ENCODE results near the gene AIF1.
A peak's percentile ranks its signal among the peaks of the same experiment; 100 is the strongest.
"Not testable (repeated sequence)": the region's sequence is repeated elsewhere in the genome, so short reads cannot be mapped to it uniquely, and the experiment has no call there.

Gene AIF1

GRCh38 chr6:31581434-31582229 lies 33.4 kb upstream of the AIF1 start:
- no peak for DNase-seq

- no peak for DNase-seq
Measured at GRCh38 chr6:31582230-31582643, 32.8 kb upstream of the AIF1 start, which contains the start of gene LTB. LTB (minus strand) TSS chr6:31582424; CDS start chr6:31582417, 7 bp downstream.

GRCh38 chr6:31585491-31585890 lies 29.5 kb upstream of the AIF1 start:
- DNase-seq: no peak

- no peak for DNase-seq
Measured at GRCh38 chr6:31586008-31586407, 29.0 kb upstream of the AIF1 start, which contains the start of gene LST1. LST1 (plus strand) TSS chr6:31586277; CDS start chr6:31587300, 1,023 bp downstream.

- no peak for DNase-seq
Measured at GRCh38 chr6:31586599-31587281, 28.3 kb upstream of the AIF1 start.

DNA sequence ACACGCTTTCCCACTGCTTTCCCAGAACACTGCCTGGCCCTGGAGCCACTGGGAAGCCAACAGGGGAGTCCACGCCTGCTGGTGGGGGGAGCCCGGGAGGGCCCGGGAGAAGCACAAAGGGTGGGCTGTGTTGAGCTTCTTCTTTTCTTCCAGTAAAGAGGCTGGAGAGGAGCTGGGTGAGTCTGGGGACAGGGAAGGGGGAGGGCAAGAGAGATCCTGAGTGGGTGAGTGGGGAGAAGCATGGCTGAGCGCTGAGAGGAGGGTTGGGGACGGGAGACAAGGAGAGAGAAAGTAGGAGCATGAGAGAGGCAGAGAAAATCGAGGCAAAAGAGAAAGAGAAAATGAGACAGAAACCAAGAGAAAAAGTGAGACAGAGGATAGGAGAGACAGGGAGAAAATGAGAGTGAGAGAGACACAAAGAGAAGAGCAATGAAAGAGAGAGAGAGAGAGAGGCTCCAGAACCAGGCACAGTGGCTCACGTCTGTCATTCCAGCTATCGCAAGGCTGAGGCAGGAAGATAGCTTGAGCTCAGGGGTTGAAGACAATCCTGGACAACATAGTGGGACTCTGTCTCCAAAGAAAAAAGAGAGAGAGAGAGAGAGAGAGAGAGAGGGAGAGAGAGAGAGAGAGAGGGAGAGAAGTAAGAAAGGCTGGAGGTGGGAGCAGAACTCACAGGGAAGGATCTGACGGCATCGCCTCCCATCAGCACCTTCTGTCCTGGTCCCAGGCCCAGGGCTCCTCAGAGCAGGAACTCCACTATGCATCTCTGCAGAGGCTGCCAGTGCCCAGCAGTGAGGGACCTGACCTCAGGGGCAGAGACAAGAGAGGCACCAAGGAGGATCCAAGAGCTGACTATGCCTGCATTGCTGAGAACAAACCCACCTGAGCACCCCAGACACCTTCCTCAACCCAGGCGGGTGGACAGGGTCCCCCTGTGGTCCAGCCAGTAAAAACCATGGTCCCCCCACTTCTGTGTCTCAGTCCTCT lies 26.9 kb upstream of the AIF1 start:
- DNase-seq: no peak

DNA sequence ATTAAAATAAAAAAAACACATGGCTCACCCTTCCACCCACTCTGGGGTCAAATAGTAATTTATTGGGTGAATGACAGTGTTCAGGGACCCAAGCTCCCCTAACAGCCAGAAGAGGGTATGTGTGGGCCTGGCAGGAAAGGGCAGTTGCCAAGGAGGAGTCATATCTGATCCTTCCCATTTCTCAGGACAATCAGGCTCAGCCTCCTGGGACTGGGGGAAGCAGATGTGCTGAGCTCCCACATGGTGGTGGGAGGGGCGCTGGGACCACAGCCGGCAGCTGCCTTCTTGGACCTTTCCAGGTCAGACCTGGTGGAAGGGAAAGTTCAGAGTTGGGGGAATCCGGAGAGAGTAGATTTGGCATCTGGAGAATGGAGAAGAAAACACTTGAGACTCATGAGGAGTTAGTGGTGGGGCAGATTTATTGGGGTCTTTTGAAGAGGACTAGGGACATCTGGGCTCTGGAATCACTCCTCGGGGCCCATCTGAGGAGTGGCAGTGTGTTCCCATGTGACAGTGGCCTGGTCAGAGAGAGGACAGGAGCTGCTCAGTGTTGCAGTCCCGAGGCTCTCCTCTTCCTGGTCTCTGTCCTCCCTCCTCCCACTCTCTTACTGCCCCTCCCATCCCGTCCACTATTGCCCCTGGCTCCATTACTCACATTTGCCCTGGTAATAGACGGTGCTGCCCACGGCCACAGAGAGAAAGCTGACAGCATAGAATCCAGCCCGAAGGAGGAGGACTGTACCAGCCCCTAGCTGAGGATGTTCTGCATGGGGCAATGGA lies 26.0 kb upstream of the AIF1 start:
- no peak for DNase-seq

GRCh38 chr6:31590691-31591090 lies 24.3 kb upstream of the AIF1 start:
- not testable (repeated sequence) for DNase-seq

DNA sequence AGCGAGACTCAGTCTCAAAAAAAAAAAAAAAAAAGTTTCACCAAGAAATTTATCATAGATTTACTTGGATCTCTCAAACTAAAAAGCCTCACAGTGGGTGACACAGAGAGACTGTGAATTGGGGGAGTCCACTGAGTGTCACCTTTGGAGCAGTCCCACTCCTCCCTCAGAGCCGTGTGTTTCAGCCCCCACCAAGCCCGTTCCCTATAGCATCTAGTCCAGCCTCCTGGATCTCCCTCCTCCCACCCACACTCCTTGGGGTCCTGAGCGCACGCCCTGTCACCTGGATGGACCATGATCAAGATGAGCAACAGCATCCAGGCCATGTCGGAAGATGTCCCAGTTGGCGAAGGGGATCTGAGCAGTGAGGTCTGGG lies 22.6 kb upstream of the AIF1 start:
- no peak for DNase-seq

DNA sequence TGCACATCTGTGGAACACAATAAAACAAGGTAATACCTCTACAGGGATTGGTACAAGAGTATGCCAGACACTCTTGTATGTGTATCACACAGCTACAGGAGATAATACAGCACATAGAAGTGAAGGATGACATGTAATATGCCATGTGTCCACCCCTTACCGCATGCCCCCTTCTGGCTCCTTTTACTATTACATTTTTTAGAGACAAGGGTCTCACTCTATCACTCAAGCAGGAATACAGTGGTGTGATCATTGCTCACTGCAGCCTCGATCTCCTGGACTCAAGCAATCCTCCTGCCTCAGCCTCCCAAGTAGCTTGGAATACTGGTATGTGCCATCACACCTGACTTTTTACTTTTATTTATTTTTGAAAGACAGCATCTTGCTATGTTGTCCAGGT lies 18.0 kb upstream of the AIF1 start:
- peak; percentile 27 to 64 for DNase-seq

DNA sequence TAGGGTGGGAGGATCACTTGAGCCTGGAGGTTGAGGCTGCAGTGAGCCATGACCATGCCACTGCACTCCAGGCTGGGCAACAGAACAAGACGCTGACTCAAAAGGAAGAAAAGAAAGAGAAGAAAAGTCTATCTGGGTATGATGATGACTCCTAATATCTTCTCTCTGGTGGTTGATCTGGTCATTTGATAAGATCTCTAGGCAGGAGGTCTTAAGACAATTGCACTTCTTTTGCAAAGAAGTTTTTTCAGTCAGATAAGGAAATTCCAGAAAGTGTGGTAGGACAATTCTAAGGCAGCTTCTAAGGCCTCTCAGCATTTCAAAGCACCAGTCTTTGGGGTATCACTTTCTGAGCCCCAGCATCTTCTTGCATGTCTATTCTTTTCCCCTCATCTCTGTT lies 7.7 kb upstream of the AIF1 start:
- DNase-seq: no peak

DNA sequence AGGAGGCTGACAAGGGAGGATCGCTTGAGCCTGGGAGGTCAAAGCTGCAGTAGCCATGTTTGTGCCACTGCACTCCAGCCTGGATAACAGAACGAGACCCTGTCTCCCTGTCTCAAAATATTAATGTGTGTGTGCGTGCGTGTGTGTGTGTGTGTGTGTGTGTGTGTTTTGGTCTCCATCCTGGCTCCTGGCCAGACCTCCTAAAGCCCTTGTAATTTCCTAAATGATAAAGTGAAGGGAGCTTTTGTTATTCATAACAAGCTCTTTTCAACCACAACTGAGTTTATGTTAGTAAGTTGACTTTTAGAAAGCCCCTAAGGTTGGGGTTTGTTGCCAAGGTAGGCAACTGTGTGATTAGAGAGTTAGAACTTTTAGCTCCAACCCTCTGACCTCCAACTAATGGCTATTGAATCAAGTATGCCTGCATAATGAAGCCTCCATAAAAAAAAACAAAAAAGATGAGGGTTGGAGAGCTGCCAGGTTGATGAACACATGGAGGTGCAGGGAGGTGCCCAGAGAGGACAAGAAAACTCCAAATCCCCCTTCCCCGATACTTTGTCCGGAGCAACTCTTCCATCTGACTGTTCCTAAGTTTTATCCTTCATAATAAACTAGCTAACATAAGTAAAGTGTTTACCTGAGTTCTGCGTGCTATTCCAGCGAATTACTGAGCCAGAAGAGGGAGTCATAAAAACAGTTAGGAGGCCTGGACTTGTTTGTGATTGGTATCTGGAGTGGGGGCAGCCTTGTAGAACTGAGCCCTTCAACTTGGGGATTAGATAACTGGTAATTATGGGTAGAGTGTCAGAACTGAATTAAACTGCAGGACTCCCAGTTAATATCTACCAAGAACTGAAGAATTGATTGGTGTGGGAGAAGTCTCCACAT lies 5.3 kb upstream of the AIF1 start:
- DNase-seq: no peak

- DNase-seq: no peak
Measured at GRCh38 chr6:31610968-31611367, 4.1 kb upstream of the AIF1 start.

- no peak for DNase-seq
Measured at GRCh38 chr6:31614075-31614619, 887 bp upstream of the AIF1 start.

- no peak for DNase-seq
Measured at GRCh38 chr6:31615748-31616147, 714 bp downstream of the AIF1 start.

DNA sequence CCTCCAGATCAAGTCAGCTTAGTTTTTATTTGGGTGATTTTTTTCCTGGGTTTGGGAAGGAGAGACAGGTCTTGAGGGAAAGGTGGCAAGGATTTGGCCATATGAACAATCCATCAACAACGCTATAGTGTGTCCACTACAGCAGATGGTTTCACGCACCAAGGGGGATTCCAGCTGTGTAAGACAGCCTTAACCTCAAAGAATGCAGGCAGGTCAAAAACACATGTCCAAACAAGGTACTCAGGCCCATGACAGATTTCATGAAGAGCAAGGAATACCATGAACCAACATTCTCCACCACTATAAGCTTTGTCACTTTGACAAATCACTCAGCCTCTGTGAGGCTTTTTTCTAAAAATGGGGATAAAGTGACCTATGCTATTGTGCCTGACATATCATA lies 2.0 kb downstream of the AIF1 start:
- DNase-seq: no peak

DNA sequence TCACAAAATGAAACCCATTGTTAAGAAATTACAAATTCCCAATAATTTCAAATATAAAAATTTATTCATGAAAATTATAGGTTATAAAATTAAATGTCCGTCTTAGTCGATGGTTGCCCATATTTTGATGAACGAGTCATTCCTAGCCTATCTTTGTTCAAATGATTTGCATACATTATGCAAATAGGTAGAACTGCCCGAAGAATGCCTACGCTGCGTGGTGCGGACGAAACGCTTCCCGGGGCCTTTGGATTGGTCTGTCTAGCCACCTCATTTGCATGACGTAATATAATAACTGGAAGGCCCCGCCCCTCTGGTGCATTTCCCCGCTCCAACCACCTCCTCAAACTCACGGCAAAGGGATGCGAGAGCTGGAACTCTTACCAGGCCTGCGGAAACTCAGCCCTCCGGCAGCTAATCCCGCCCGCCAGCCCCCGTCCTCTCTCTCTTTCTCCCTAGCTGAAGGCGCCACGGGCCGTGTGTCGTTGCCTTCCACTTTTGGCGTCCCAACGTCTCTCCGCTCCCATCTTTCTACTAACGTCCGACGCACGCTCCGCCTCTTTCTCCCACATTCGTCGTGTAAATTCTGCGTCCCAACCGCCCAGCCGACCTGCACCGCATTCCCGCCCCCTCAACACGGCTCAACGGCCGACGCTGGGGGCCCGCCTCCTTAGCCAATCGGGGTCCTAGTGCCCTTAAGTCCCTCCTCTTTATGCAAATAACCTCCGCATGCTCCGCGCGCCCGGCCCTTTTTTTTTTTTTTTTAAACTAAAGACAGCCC lies 5.0 kb downstream of the AIF1 start:
- peak; percentile 98 to 99 for DNase-seq

DNA sequence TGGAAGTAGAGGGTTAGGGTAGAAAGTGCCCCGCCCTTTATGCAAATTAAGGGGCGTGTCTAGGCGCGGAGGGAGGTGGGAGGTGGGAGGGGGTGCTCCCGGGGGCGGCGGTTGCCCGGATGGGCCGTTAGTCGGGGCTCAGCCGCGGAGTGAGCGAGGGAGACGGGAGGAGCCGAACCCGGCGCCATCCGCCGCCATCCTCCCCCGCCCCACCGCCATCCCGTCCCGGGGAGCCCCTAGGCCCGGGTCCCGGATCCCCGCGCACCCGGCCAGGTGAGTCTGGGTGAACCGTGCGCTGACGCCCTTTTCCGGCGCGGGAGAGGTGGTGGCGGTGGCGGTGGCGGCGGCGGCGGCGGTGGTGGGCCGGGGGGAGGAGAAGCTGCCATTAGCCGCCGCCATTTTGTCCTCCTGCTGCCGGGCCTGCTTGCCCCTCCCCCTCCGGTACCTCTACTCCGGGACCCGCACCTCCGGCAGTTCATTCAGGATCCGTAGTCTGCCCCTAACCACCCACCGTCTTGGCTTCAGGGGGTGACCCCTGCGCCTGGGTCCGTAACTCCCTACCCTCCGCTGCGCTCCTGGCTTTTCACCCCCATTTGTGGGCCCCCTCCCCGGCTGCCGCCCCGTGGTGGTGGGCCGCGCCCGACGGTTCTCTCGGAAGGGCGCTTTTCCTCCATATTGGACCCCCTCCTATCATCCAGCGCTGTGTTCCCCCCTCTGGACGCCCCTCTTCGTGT lies 5.7 kb downstream of the AIF1 start, which contains the start of gene PRRC2A:
Gene PRRC2A (plus strand): TSS at position 130 of the 734 bp plus-strand sequence. CDS start 2,075 bp downstream, outside the sequence.
- peak in 1 of 2 experiments; percentile 89 for DNase-seq

DNA sequence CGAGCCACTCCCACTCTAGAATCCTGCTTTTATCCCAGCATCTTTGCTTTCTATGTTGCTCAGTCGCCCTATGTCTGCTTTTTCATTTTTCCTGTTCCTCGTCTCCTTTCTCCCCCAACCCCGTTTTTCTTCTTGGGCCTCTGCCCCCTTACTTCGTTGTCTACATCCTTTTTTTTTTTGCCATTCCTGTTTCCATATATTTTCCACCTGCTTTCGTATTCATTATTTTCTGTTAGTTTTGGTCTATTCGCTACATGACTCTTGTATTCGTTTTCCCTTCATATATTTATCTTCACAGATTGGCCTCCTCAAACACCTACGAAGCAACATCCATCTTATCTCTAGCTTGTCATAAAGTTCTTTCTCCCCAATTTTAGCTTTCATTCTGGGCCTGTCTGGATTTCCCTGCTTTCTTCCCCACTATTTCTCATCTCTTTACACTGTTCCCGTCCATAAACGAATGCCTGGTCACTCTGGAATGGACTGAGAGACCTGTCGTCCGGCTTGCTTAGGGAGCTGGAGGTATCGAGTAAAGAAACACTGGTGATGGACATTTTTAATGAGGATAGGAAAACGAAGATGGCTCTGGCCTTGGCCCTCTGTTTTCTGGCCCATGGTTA lies 6.4 kb downstream of the AIF1 start:
- no peak for DNase-seq
